GM19395 (cell line): ENCODE results near the gene SUDS3.

Experiments
- ATAC-seq: cut with Tn5 transposase; IDR thresholded peaks from one replicate; pipeline ENCODE4 v1.9.1; 2021; ENCODE audit warnings: mild to moderate bottlenecking, moderate library complexity; ENCODE audit not compliant: unreplicated experiment

Gene SUDS3

GRCh38 chr12:118356809-118357256 lies 19.5 kb upstream of the SUDS3 start:
- ATAC-seq: peak; percentile 29

- ATAC-seq: peak; percentile 69
These were observed 18.9 kb upstream of the SUDS3 start for GRCh38 chr12:118357257-118358007.

- no peak for ATAC-seq
These were observed 18.4 kb upstream of the SUDS3 start for GRCh38 chr12:118358008-118358359.

- no peak for ATAC-seq
These were observed 17.5 kb upstream of the SUDS3 start for GRCh38 chr12:118358612-118359540.

- no peak for ATAC-seq
These were observed 16.8 kb upstream of the SUDS3 start for GRCh38 chr12:118359541-118359915.

- no peak for ATAC-seq
These were observed 15.3 kb upstream of the SUDS3 start for GRCh38 chr12:118361092-118361404.

GRCh38 chr12:118361889-118362288 lies 14.5 kb upstream of the SUDS3 start:
- ATAC-seq: no peak

GRCh38 chr12:118368821-118369220 lies 7.5 kb upstream of the SUDS3 start:
- no peak for ATAC-seq

GRCh38 chr12:118370601-118371000 lies 5.8 kb upstream of the SUDS3 start:
- ATAC-seq: no peak

- ATAC-seq: no peak
These were observed 4.8 kb upstream of the SUDS3 start for GRCh38 chr12:118371321-118372282.

GRCh38 chr12:118372541-118373495 lies 3.5 kb upstream of the SUDS3 start, which contains the start of gene TAOK3:
TSS of gene TAOK3 (minus strand) at chr12:118372907. CDS start at chr12:118255567, 117,340 bp downstream.
- ATAC-seq: peak; percentile 80

- no peak for ATAC-seq
These were observed 2.7 kb upstream of the SUDS3 start for GRCh38 chr12:118373616-118374015.

- ATAC-seq: no peak
These were observed 2.1 kb upstream of the SUDS3 start for GRCh38 chr12:118374126-118374725.

- no peak for ATAC-seq
These were observed 1.4 kb upstream of the SUDS3 start for GRCh38 chr12:118374909-118375308.

GRCh38 chr12:118375348-118375747 lies 1.0 kb upstream of the SUDS3 start:
- no peak for ATAC-seq

- no peak for ATAC-seq
These were observed 897 bp downstream of the SUDS3 start for GRCh38 chr12:118377021-118377883.

- no peak for ATAC-seq
These were observed 1.6 kb downstream of the SUDS3 start for GRCh38 chr12:118377884-118378470.

- ATAC-seq: no peak
These were observed 15.1 kb downstream of the SUDS3 start for GRCh38 chr12:118391424-118391823.
